Thyroid gland (tissue), 4 donors: ENCODE results near the gene RPS6KA1.

Experiments
- CTCF ChIP-seq, 6 experiments: fragments of 200-600 bp in 3 of 6; fragments of 450-650 bp in 3 of 6; sonication (generic) in 3 of 6; IDR thresholded peaks; one replicate each; pipeline ENCODE4 v1.5.1; 2016 to 2019; ENCODE audit warnings: antibody characterized with exemption in 6 of 6, mild to moderate bottlenecking in 2 of 6, inconsistent platforms in 1 of 6, moderate library complexity in 1 of 6
- POLR2A ChIP-seq, 2 donors: fragments of 450-650 bp; IDR thresholded peaks; one replicate each; pipeline ENCODE4 v1.6.1; 2017; ENCODE audit warnings: antibody characterized with exemption in 2 of 2, mild to moderate bottlenecking in 2 of 2, moderate library complexity in 1 of 2

DNA sequence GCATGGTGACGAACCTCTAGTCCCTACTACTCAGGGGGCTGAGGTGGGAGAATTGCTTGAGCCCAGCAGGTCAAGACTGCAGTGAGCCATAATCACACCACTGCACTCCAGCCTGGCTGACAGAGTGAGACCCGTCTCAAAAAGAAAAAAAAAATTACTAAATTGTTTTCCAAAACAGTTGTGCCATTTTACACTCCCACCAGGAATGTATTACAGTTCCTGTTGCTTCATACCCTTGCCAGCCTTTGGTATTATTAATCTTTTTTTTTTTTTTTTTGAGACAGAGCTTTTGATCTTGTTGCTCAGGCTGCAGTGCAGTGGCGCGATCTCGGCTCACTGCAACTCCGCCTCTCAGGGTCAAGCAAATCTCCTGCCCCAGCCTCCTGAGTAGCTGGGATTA, 55.9 kb downstream of the RPS6KA1 start:
- TF ChIP-seq POLR2A (IDR thresholded peaks at IDR 0.05) (no peak), CTCF (IDR thresholded peaks at IDR 0.05) (no peak)
